NCI-H82 (cell line): Measurements from ENCODE around the gene ZNF814.
A peak's percentile ranks its signal among the peaks of the same experiment; 100 is the strongest.
"Not testable (repeated sequence)": the region's sequence is repeated elsewhere in the genome, so short reads cannot be mapped to it uniquely, and the experiment has no call there.

Experiments used
- DNase-seq: peaks from one replicate; lab custom pipeline; 2025; lab: John Stamatoyannopoulos, UW

The ZNF814 gene

GRCh38 chr19:57888560-57889231 is at the start of gene ZNF814:
Gene ZNF814, minus strand, starts transcription at chr19:57889037. Its CDS starts 235 bp downstream, at chr19:57888802.
- DNase-seq = peak; percentile 96

- DNase-seq = no peak
Observed at GRCh38 chr19:57935731-57936130, 46.9 kb upstream of the ZNF814 start.

- peak; percentile 94 for DNase-seq
Observed at GRCh38 chr19:57934820-57935665, 46.2 kb upstream of the ZNF814 start, which contains the start of gene ZNF418. Gene ZNF418, minus strand, starts transcription at chr19:57935402. Its CDS starts 1,580 bp downstream, at chr19:57933822.

- no peak for DNase-seq
Observed at GRCh38 chr19:57927587-57927986, 38.8 kb upstream of the ZNF814 start.

- peak; percentile 98 for DNase-seq
Observed at GRCh38 chr19:57916168-57916995, 27.5 kb upstream of the ZNF814 start, which contains the start of gene ZNF417. Gene ZNF417, minus strand, starts transcription at chr19:57916592. Its CDS starts 181 bp downstream, at chr19:57916411.

GRCh38 chr19:57914531-57914930 is 25.7 kb upstream of the ZNF814 start:
- no peak for DNase-seq

- no peak for DNase-seq
Observed at GRCh38 chr19:57907394-57907793, 18.6 kb upstream of the ZNF814 start.

- DNase-seq = no peak
Observed at GRCh38 chr19:57905258-57905657, 16.4 kb upstream of the ZNF814 start.

- DNase-seq = no peak
Observed at GRCh38 chr19:57903618-57904184, 14.9 kb upstream of the ZNF814 start.

- DNase-seq = peak; percentile 60
Observed at GRCh38 chr19:57900311-57900710, 11.5 kb upstream of the ZNF814 start.

GRCh38 chr19:57890706-57891105 is 1.9 kb upstream of the ZNF814 start:
- DNase-seq = not testable (repeated sequence)

GRCh38 chr19:57888107-57888559 is 704 bp downstream of the ZNF814 start:
- no peak for DNase-seq

- peak; percentile 78 for DNase-seq
Observed at GRCh38 chr19:57887195-57887941, 1.5 kb downstream of the ZNF814 start.

GRCh38 chr19:57886046-57886445 is 2.8 kb downstream of the ZNF814 start:
- DNase-seq = no peak

GRCh38 chr19:57873883-57874799 is 14.7 kb downstream of the ZNF814 start:
- not testable (repeated sequence) for DNase-seq

- no peak for DNase-seq
Observed at GRCh38 chr19:57872450-57872849, 16.4 kb downstream of the ZNF814 start.

- DNase-seq = no peak
Observed at GRCh38 chr19:57870225-57870624, 18.6 kb downstream of the ZNF814 start.

- not testable (repeated sequence) for DNase-seq
Observed at GRCh38 chr19:57869655-57870054, 19.2 kb downstream of the ZNF814 start.

GRCh38 chr19:57867868-57868492 is 20.9 kb downstream of the ZNF814 start:
- DNase-seq = no peak
